Stimulated activated CD4-positive, alpha-beta T cell treated with anti-CD3 and anti-CD28 coated beads, Interleukin-15, amount 100 ng/mL, for 24 hours (primary cell): ENCODE measurements around the gene TREH.
"Not testable (repeated sequence)": the region's sequence is repeated elsewhere in the genome, so short reads cannot be mapped to it uniquely, and the experiment has no call there.

Experiments
- DNase-seq: peaks from one replicate; pipeline ENCODE4 v3.0.0-alpha.2; 2020

Gene TREH

DNA sequence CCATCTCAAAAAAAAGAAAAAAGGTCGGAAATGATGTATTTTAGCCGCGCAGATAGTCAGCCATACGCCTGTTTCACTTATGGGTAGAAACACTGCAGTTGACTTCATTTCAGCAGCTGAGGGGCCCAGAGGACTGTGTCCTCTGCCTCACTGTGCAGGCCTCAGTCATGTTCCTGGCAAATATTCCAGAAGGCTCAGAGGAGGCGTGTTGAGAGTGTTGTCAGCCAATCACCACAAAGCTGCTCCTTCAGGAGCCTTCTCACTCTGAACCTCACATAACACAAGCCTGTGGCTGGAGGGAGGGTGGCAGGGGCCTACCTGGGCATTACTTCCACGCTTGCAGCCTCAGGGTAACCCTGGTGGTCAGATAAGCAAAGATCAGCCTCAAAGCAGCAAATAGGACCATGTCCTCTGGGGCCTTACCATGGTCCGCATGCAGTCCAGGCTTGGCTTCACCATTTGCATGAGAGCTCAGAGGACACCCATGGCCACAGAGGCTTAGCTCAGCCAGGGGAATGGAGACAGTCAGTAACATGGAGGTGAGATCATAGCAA is 17.3 kb upstream of the TREH start:
- no peak for DNase-seq

DNA sequence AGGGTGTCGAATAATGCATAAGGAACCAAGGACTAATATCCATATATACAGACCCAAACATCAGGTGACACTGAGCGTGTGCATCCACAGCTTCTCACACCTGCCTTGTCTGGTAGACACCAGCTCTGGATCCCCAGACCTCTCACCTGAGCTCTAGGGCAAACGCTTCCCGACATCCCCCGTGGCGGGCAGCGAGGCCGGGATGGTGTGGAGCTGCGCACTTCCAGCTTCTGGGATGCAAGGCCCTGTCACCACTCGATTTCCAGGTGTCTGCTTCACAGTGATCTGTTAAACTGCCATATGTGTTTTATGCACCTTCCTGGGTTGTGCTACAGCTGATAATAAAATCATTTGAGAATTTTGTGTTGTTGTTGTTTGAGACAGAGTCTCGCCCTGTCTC is 15.3 kb upstream of the TREH start:
- no peak for DNase-seq

DNA sequence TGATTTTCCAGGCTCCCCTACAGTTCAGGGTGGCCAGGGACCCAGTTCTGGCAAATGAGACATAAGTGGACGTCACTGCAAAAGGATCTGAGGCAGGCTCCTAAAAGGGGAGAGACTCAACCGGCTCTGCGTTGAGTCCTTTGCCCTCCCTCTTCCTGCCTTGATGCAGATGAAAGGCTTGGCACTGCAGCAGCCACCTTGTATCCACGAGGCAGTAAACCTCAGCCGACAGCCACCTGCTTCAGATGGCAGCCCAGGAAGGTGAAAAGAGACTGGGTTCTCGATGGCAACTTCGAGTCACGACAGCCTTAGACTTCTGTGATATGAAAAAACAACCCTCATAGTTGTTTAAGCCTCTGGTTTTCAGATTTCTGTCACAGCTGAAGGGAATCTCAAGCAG is 14.7 kb upstream of the TREH start:
- no peak for DNase-seq

DNA sequence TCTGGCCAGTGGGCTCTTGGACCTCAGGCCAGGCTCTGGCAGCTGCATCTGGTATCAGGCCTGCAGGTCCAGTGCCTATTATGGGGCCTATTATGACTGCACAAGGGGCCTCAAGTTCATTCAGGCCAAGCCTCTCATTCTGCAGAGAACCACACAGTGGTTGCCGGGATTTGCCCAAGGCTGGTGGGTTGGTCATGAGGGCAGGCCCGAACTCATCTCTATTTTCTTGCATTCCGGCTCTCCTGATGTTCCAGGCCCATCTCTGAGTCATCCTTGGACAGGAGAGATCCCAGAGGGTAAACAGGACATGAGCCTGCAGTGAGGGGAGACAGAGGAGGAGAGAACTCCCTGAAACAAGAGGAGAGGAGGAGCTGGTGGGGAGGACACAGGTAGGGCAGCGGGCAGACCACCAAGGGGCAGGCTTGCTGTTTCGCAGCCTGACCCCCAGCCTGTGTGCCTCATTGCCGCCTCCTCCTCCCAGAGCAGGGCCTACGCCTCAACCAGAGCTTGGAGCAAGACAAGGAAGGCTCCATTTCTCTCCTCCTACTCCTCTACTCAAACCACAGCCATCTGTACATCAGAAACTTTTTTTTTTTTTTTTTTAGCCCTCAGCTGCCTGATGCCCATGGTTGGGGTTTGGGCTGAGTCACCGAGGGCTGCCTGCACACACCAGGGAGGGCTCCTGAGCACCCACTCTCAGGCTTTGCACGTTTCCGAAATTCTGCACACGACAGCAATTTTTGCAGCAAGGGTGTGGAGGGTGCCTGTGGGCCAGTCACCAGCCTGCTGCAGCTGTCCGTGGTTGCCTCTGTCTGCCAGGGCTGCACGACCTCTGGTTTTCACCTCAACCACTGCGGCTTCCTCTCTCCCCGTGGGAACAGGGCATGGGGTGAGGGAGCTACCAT is 12.7 kb upstream of the TREH start:
- peak; percentile 77 for DNase-seq

DNA sequence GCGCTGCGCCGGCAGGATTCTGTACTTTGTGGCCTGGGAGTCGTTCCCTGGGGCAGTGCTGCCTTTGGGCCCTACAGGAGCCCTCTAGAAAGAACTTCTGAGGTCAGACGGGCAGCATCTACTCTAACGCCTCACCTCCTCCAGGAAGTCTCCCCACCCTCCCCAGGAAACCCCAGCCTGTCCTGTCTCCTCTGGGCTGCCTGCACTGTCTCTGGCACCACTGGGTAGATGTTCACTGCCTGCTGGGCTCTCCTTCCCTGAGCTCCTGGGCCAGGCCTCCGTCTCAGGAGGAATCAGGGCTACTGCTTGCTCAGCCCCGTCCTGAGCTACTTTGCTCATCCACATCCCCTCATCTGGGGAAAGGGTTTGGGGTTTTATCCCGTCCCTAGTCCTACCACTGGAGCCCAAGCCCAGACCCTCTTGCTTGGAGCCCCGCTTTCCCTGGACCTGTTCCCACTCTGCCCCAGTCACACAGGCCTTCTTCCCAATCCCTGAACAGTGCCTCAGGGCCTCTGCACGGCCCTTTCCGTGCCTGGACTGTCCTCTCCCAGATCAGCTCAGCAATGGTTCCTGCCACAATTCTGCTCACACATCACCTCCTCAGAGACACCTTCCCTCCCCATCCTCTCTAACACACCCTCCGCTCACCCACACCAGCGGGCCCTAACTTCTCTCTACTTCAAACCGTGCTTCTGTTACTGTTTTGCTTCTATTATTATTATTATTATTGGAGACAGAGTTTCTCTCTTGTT is 11.3 kb upstream of the TREH start:
- no peak for DNase-seq

DNA sequence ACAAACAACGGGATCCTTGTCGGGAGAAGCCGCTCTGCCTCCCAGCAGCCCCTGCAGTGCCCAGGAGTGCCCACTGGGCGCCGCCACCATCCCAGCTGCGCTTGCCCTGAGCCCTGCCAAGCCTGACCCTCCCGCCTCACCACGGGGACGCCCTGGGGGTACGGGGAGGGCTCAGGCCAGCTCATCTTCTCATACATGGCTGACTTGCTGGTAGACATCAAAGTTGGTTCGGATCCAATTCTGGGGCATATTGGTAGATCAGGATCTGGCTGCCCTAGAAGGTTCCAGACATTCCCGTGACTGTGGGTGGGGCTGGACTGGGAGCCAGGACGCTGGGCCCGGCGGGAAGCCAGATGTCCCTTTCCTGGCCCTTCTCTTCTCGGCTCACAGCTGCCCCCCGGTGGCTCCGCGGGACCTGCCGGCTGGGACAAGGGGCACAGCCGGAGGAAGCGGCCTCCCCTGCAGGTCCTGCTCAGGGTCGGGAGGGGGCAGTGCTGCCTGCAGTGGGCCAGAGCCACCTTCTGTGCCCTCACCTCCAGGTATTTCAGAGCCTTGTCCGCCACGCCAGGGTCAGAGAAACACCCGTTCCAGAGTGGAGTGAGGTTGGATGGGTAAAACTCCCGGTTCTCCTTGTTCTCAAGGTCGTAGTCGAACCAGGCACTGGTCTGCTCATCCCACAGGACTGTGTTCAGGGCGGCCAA is 10.6 kb upstream of the TREH start:
- peak; percentile 89 for DNase-seq

DNA sequence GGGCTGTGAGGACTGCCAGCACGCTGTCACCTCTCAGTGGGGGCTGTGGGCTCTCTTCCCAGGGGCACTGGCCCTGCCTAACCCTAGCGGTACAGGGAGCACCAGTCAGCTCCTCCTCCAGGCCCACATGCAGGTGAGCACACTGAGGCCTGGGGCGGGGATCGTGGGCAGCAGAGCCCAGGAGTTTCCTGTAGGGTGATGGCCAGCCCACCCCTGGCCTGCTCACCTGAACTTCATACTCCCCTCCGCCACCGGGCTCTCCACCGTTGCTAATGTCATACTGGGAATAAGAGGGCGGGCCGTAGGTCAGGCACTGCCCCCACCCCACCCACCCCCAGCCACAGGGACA is 10.0 kb upstream of the TREH start:
- no peak for DNase-seq

DNA sequence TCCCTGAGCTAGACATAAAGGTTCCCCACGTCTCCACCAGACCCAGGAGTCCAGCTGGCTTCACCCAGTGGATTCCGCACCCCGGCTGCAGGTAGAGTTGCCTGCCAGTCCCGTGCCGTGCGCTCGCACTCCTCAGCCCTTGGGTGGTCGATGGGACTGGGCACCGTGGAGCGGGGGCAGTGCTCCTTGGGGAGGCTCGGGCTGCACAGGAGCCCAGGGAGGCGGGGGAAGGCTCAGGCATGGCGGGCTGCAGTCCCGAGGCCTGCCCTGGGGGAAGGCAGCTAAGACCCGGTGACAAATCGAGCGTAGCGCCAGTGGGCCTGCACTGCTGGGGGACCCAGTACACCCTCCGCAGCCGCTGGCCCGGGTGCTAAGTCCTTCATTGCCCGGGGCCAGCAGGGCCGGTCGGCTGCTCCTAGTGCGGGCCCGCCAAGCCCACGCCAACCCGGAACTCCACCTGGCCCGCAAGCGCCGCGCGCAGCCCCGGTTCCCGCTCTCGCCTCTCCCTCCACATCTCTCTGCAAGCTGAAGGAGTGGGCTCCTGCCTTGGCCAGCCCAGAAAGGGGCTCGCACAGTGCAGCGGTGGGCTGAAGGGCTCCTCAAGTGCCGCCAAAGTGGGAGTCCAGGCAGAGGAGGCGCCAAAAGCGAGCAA is 9.5 kb upstream of the TREH start:
- DNase-seq, result no peak

DNA sequence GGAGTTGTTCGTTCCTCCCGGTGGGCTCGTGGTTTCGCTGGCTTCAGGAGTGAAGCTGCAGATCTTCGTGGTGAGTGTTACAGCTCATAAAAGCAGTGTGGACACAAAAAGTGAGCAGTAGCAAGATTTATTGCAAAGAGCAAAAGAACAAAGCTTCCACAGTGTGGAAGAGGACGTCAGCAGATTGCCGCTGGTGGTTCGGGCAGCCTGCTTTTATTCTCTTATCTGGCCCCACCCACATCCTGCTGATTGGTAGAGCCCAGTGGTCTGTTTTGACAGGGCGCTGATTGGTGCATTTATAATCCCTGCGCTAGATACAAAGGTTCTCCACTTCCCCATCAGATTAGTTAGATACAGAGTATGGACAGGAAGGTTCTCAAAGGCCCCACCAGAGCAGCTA is 8.9 kb upstream of the TREH start:
- not testable (repeated sequence) for DNase-seq

DNA sequence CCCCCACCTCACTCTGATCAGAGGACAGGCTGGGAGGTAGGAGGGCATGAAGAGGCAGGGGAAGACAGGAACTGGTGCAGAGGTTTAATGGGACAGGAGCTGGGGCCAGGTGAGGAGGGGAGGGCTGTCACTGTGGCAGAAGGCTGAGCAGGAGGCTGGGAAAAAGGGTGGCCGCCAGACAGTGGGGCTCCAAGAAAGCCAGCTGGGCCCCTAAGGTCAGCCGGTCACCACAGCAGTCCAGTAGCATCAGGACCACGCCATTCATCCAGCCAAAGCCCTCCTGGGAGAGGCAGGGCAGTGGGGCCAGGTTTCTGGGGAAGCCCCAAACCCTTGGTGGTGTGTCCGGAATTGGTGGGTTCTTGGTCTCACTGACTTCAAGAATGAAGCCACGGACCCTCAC is 8.5 kb upstream of the TREH start:
- no peak for DNase-seq

DNA sequence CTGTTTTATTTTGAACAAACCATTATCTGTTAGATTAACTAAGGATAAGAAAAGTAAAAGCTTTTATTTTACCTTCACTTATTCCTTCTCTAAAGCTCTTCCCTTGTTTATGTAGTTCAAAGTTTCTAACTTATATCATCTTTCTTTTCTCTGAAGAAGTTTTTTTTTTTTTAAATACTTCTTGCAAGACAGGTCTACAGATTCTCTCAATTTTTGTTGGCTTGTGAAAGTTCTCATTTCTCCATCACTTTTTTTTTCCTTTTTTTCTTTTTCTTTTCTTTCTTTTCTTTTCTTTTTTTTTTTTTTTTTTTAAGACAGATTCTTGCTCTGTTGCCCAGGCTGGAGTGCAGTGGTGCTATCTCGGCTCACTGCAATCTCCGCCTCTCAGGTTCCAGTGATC is 4.7 kb upstream of the TREH start:
- DNase-seq, result no peak

DNA sequence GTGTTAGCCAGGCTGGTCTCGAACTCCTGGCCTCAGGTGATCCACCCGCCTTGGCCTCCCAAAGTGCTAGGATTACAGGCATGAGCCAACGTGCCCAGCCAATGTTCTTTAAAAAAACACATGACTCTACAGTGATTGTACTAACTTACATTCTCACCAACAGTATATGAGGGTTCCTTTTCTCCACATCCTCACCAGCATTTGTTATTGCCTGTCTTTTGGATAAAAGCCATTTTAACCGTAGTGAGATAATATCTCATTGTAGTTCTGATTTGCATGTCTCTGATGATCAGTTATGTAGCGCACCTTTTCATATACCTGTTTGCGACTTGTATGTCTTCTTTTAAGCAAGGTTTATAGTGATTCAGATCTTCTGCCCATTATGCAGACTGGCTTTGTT is 3.5 kb upstream of the TREH start:
- DNase-seq, result not testable (repeated sequence)

DNA sequence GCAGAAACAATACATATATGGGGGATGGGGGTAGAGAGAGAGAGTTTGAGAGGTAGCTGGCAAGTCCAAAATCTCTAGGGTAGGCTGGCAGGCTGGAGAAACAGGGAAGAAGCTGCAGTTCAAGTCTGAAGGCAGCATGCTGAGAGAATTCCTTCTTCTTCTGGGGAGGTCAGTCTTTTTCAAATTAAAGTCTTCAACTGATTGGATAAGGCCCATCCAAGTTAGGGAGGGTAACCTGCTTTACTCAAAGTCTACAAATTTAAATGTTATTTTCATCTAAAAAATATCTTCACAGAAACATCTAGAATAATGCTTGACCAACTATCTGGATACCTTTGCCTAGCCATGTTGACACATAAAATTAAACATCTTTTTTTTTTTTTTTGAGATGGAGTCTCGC is 2.9 kb upstream of the TREH start:
- no peak for DNase-seq

DNA sequence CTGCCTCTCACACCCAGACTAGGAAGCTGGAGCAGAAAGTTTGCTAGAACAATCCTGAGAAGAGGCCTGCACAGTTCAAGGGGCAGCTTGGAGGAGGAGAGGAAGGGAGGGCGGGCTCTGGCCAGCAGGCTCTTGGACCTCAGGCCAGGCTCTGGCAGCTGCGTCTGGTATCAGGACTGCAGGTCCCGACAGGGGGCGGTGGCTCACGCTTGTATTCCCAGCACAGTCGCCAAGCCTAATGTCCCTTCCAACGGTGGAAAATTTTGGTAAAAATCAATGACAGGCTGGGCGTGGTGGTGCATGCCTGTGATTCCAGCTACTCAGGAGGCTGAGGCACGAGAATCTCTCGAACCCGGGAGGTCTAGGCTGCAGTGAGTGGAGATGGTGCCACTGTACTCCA is 542 bp downstream of the TREH start:
- not testable (repeated sequence) for DNase-seq

DNA sequence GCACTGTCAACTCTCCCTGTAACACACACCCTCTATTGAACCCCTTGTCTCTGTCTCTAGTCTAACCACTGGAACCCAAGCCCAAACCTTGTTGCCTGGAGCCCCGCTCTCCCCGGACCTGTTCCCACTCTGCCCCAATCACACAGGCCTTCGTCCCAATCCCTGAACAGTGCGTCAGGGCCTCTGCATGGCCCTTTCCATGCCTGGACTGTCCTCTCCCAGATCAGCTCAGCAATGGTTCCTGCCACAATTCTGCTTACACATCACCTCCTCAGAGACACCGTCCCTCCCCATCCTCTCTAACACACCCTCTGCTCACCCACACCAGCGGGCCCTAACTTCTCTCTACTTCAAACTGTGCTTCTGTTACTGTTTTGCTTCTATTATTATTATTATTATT is 1.5 kb downstream of the TREH start:
- no peak for DNase-seq

DNA sequence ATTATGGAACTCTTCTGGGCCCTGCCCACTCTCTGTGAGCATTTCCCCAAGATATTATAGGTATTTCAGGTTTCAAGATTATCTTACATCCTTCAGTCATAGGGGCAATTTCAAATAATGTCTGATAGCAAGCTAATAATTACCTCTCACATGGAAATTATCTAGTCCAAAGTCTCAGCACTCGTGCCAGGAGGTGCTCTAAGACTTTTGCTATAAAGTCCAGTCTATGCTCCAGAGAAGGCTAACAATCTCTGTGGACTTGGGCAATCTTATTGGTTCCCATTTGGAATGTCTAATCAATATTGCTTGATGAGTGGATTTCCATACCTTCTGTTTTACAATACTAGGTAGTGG is 5.4 kb downstream of the TREH start:
- DNase-seq, result no peak

DNA sequence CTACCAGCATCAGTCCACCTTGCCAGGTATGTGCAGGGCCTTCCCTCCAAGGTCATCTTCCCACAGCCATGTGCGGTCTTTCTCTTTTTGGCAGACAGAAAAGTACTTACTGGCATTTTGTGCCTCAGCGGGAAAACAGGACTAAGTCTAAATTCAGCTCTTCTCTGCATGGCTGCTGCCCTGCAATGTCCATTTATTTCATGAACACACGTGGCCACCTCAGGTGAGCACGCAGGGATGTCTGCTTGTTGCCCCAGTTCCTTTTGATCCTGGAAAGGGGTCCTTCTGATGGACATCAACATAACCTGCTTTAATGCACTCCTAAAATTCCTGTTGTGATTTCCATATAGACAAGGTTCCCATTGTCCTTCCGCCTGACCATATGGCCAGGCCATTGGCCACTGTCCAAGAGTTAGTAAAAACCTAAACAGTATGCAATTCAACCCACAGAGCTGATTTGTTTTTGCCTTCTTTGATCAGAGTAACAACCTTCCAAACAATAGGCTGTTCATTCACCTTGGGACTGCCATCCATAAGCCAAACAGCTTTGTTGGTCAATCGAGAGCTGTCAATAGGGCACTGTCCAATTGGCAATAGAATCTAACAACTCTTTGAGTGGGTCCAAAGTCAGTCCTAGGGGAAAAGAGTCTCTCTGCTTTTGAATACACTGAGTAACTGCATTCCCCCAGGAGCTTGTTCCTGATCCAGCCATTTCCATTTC is 5.9 kb downstream of the TREH start:
- DNase-seq, result no peak

DNA sequence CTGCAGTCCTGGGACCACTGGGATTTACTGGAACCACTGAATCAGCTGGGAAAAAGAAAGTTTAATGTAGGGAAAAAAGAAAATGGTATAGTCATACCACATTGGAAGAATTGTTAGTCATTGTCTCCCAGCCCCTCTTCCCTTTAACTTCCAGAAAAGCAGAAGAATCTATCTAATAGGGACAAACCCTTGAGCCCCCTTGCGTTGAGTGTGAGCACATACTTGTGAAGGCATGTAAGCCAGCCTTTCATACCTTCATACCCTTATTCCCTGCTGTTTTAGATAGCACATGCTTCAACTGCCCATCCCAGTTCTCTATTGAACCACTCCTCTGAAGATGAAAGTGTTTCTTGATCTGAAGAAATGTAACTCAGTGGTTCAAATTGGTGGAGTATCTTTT is 6.6 kb downstream of the TREH start:
- no peak for DNase-seq

DNA sequence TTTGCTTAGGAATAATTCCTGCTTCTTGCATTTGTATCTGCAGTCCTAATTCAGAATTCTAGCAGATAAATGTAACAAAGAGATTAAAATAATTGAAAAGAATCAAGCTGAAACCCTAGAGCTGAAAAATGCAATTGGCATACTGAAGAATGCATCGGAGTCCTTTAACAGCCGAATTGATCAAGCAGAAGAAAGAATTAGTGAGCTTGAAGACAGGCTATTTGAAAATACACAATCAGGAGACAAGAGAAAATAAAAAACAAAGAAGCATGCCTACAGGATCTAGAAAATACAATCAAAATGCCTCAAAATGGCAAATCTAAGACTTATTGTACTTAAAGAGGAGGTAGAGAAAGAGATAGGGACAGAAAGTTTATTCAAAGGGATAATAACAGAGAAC is 8.2 kb downstream of the TREH start:
- no peak for DNase-seq

DNA sequence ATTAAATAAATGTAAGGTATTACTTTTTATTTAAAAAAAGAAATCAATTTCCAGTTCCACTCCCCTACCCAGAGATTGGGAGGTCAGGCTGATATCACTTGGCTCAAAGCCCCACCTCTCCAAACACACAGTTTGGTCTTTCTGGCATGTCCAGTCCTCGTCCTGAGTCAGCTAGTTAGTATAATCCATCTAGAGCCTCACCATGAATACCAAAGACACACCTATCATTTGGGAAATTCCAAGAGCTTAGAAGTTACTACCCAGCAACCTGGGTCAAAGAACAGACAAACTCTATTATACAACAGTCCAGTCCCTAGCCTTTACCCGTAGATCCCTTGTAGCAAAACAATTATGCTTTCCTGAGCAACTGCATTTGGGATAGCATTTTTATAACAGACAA is 9.4 kb downstream of the TREH start:
- no peak for DNase-seq

DNA sequence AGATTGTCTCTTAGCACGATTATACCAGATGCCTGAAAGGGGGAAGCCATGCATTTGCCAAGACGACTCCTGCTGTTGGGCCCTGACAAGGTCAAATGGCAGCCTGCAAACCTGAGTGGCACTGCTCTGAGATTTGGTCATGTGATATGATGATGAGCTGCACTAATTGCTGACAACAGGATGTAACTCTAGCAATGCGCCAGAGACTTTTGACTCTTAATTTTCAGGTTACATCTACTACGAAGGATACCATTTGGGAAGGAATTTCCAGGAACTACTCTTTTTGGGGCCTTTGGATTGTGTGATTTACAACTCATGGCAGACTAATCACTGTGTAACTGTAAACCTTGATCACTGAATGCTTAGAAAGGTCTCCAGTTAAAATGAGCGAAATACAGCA is 13.1 kb downstream of the TREH start:
- no peak for DNase-seq

DNA sequence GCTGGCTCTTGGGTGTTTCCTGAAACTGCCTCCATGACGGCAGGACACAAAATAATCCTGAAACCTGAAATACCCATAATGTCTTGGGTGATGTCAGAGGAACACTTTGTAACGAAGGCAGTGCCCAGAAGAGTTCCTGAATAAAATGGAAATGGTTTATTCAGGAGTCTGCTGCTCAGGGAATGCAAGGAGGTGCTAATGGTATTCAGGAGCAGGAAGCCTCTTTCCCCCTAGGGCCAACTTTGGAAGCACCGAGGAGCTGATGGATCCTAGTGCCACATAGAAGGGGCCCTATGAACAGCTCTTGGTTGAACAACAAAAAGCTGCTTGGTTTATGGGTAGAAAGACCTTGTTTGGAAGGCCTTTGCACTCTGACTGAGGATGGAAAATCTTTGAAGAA is 15.5 kb downstream of the TREH start:
- DNase-seq, result no peak

DNA sequence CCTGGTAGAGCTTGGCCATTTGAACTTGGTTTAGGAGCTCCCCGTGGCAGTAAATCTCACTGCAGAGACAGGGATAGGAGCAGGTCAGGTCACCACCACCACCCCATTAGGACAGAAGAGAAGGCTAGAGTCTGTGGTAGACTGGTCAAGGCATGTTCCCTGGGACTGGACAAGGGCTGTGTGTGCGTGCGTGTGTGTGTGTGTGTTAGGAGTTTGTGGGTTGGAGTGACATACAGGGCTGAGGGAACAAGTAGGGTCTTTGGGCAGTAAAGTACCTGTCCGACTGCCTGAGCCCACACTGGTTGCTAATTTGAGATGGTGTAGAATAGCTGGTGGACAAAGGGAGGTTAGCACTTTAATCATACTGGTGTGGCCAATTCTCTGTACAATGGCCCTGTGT is 16.1 kb downstream of the TREH start:
- DNase-seq, result no peak
